ENCODE measurements around the gene ZNF415.

GRCh38 chr19:53086949-53087348 lies 45.8 kb downstream of the ZNF415 start:
- no peak for TF ChIP-seq CTCF (conservative IDR thresholded peaks at IDR 0.05 in 1 of 2, IDR thresholded peaks at IDR 0.05 in 1 of 2; ENCODE audit: extremely low read depth in 1 of 2, insufficient read depth in 1 of 2, low read depth in 1 of 2, low read length in 2 of 2)
- no peak for TF ChIP-seq EZH2 (IDR thresholded peaks at IDR 0.05; ENCODE audit: borderline replicate concordance, low read length)

All from mammary epithelial cell (primary cell).